CD14-positive monocyte (primary cell): ENCODE measurements around the gene BCAS1. TPM values are rescaled to one million over a fixed set of nuclear protein-coding genes. Genes with fewer than 3 reads are reported as not detected.

ENCODE experiments used
- DNase-seq, 3 donors: peaks; one replicate each; pipeline ENCODE4 v3.0.0-alpha.2; 2011 to 2022
- H2AFZ ChIP-seq: 2 replicates; pipeline ENCODE4 v1.6.0; 2012; ENCODE audit warnings: mild to moderate bottlenecking, low read depth, low read length, inconsistent platforms; ENCODE audit not compliant: insufficient read depth, poor library complexity, severe bottlenecking
- H3K27ac ChIP-seq, 2 donors: 1 replicate in 1 of 2; 2 replicates in 1 of 2; pipeline ENCODE4 v1.5.1; 2012 to 2013; ENCODE audit warnings: low read length in 2 of 2, control low read depth in 1 of 2, inconsistent platforms in 1 of 2, low read depth in 1 of 2, mild to moderate bottlenecking in 1 of 2
- H3K27me3 ChIP-seq, 2 donors: one replicate each; pipeline versions ENCODE4 v1.6.0 to v1.6.1; 2011 to 2013; ENCODE audit warnings: low read length in 2 of 2; ENCODE audit not compliant: control insufficient read depth in 2 of 2, insufficient read depth in 2 of 2
- H3K36me3 ChIP-seq, 2 donors: replicated peaks in 1 of 2; 1 replicate in 1 of 2; 2 replicates in 1 of 2; pipeline versions ENCODE4 v1.5.1 to v1.6.1; 2012 to 2013; ENCODE audit warnings: low read length in 2 of 2, control low read depth in 1 of 2, inconsistent platforms in 1 of 2, mild to moderate bottlenecking in 1 of 2; ENCODE audit not compliant: insufficient read depth in 2 of 2, control insufficient read depth in 1 of 2
- H3K4me1 ChIP-seq, 2 donors: 1 replicate in 1 of 2; 2 replicates in 1 of 2; pipeline versions ENCODE4 v1.5.1 to v1.6.1; 2012 to 2013; ENCODE audit warnings: low read length in 2 of 2, control low read depth in 1 of 2, inconsistent platforms in 1 of 2, mild to moderate bottlenecking in 1 of 2, moderate library complexity in 1 of 2; ENCODE audit not compliant: insufficient read depth in 2 of 2, control insufficient read depth in 1 of 2
- H3K4me2 ChIP-seq: replicated peaks from 2 replicates; pipeline ENCODE3; 2012; ENCODE audit warnings: low read length, moderate library complexity, mild to moderate bottlenecking; ENCODE audit not compliant: poor library complexity, severe bottlenecking; ENCODE audit errors: extremely low read depth
- H3K4me3 ChIP-seq, 3 experiments: fragments of 200-600 bp in 1 of 3; sonication (generic) in 1 of 3; replicated peaks in 1 of 3; 1 replicate in 2 of 3; 2 replicates in 1 of 3; pipeline ENCODE4 v1.5.1; 2011 to 2013; ENCODE audit warnings: low read length in 3 of 3, mild to moderate bottlenecking in 3 of 3, control low read depth in 2 of 3, low read depth in 2 of 3, inconsistent platforms in 1 of 3, moderate library complexity in 1 of 3
- H3K79me2 ChIP-seq: 2 replicates; pipeline ENCODE4 v1.6.0; 2012; ENCODE audit warnings: mild to moderate bottlenecking, control low read depth, inconsistent platforms, low read length, moderate library complexity; ENCODE audit not compliant: insufficient read depth
- H3K9ac ChIP-seq: 2 replicates; pipeline ENCODE4 v1.6.0; 2017; ENCODE audit warnings: low read length, mild to moderate bottlenecking; ENCODE audit not compliant: insufficient read depth, poor library complexity, severe bottlenecking
- H3K9me3 ChIP-seq, 2 donors: replicated peaks in 1 of 2; 1 replicate in 1 of 2; 2 replicates in 1 of 2; pipeline versions ENCODE4 v1.5.1 to v1.6.1; 2012 to 2013; ENCODE audit warnings: low read length in 2 of 2, control low read depth in 1 of 2; ENCODE audit not compliant: control insufficient read depth in 1 of 2, insufficient read depth in 1 of 2
- H4K20me1 ChIP-seq: 2 replicates; pipeline ENCODE4 v1.6.0; 2012; ENCODE audit warnings: mild to moderate bottlenecking, low read length, control low read depth, moderate library complexity; ENCODE audit not compliant: insufficient read depth
- H3K27ac Mint-ChIP-seq, 7 donors: one replicate each; pipeline ENCODE4 v1.8.0; 2020; ENCODE audit warnings: mild to moderate bottlenecking in 7 of 7, mixed read lengths in 7 of 7, moderate library complexity in 6 of 7, inconsistent platforms in 2 of 7
- H3K27me3 Mint-ChIP-seq, 3 donors: one replicate each; pipeline ENCODE4 v1.8.0; 2021 to 2022; ENCODE audit warnings: low read depth in 3 of 3, mild to moderate bottlenecking in 3 of 3, mixed read lengths in 3 of 3, moderate library complexity in 3 of 3, inconsistent platforms in 1 of 3
- H3K36me3 Mint-ChIP-seq, 2 donors: one replicate each; pipeline ENCODE4 v1.8.0; 2020; ENCODE audit warnings: mixed read lengths in 2 of 2, inconsistent platforms in 1 of 2, mild to moderate bottlenecking in 1 of 2
- H3K4me1 Mint-ChIP-seq: one replicate; pipeline ENCODE4 v1.8.0; 2020; ENCODE audit warnings: mild to moderate bottlenecking, mixed read lengths
- H3K4me3 Mint-ChIP-seq, 2 donors: one replicate each; pipeline ENCODE4 v1.8.0; 2020; ENCODE audit warnings: mild to moderate bottlenecking in 2 of 2, mixed read lengths in 2 of 2, moderate library complexity in 1 of 2
- H3K9me3 Mint-ChIP-seq, 7 donors: one replicate each; pipeline ENCODE4 v1.8.0; 2020 to 2022; ENCODE audit warnings: mixed read lengths in 7 of 7, mild to moderate bottlenecking in 6 of 7, moderate library complexity in 6 of 7, inconsistent platforms in 2 of 7
- WGBS: methylation state at CpG from one replicate; pipeline ENCODE4 v1.1.5; 2013; ENCODE audit warnings: missing lambda C conversion rate; ENCODE audit not compliant: insufficient coverage; 5-methylcytosine and 5-hydroxymethylcytosine counted together
- intact Hi-C, 2 donors: fragments of 100-400 bp; cut with micrococcal nuclease; formaldehyde crosslinking; loops; one replicate each; pipeline versions ENCODE4 v1.15.0 to v1.15.1; 2023
- polyA plus RNA-seq, 3 donors: library from polyadenylated mRNA; depleted of rRNA in 1 of 3; unstranded in 2 of 3; stranded (reverse) in 1 of 3; fragments of 300-500 nt in 2 of 3; fragments of >200 nt in 1 of 3; fragmentation: Illumina TruSeq in 2 of 3; gene quantifications; 1 replicate in 2 of 3; 2 replicates in 1 of 3; pipeline ENCODE4 v1.2.3, GENCODE V29; 2012 to 2021
- TF ChIP-seq, protein P1 (sequence below): fragments of 200-600 bp; IDR thresholded peaks from one replicate; pipeline ENCODE4 v1.8.0; 2022; ENCODE audit warnings: antibody characterized with exemption, mild to moderate bottlenecking

The BCAS1 gene
- polyA plus RNA-seq, 3 donors, result 0.01 to 0.02 TPM; not detected in 1

DNA sequence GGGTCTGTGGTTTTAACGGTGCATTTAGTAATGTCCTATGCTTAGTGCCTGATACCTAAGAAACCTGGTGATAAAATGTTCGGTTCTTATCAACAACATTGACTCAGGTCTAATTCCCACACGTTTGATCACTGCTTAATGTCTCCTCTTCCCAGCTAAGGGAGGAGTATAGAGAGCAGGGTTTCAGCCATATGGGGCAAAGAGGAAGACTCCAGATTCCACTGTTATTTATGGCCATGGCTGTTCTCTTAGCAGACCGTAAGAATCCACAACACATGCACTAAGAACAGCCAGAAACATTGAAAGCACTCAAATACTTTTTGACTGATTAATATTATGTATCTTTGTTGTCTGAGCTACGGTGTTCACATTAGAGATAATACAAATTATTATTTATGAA, 112.1 kb downstream of the BCAS1 start:
- Mint-ChIP-seq H3K27me3 (peaks cover 0 to 3% (median 1%) of the 10 kb centered on the region in 3 donors), H3K9me3 (peaks cover 0 to 4% (median 0%) of the 10 kb centered on the region in 7 donors), H3K27ac (no peak overlapping the region), H3K4me1 (peaks cover 2% of the 10 kb centered on the region), H3K36me3 (no peaks in the 10 kb centered on the region), H3K4me3 (no peak overlapping the region)
- intact Hi-C loops, result no loop called here
- no CpG with 5 or more reads among the region's 5 CpGs for WGBS
- no peak overlapping the region for H2AFZ ChIP-seq
- no peak overlapping the region for H3K27ac ChIP-seq
- H3K79me2 ChIP-seq, result no peaks in the 10 kb centered on the region
- no peak overlapping the region for H3K4me2 ChIP-seq
- H3K27me3 ChIP-seq, result no peaks in the 10 kb centered on the region
- no peak for DNase-seq
- H3K9me3 ChIP-seq, result no peaks in the 10 kb centered on the region
- H4K20me1 ChIP-seq, result no peaks in the 10 kb centered on the region
- no peaks in the 10 kb centered on the region for H3K36me3 ChIP-seq
- H3K9ac ChIP-seq, result no peak overlapping the region
- TF ChIP-seq, protein P1, sequence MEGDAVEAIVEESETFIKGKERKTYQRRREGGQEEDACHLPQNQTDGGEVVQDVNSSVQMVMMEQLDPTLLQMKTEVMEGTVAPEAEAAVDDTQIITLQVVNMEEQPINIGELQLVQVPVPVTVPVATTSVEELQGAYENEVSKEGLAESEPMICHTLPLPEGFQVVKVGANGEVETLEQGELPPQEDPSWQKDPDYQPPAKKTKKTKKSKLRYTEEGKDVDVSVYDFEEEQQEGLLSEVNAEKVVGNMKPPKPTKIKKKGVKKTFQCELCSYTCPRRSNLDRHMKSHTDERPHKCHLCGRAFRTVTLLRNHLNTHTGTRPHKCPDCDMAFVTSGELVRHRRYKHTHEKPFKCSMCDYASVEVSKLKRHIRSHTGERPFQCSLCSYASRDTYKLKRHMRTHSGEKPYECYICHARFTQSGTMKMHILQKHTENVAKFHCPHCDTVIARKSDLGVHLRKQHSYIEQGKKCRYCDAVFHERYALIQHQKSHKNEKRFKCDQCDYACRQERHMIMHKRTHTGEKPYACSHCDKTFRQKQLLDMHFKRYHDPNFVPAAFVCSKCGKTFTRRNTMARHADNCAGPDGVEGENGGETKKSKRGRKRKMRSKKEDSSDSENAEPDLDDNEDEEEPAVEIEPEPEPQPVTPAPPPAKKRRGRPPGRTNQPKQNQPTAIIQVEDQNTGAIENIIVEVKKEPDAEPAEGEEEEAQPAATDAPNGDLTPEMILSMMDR, result no peak
- no peak overlapping the region for H3K4me3 ChIP-seq
- no peaks in the 10 kb centered on the region for H3K4me1 ChIP-seq

GRCh38 chr20:53957451-53958172, 112.8 kb downstream of the BCAS1 start:
- H3K9ac ChIP-seq, result no peak overlapping the region
- H3K4me3 ChIP-seq, result no peak overlapping the region
- Mint-ChIP-seq H3K36me3 (no peaks in the 10 kb centered on the region), H3K4me3 (no peak overlapping the region), H3K9me3 (peaks cover 0 to 7% (median 3%) of the 10 kb centered on the region in 7 donors), H3K27ac (no peak overlapping the region), H3K27me3 (peaks cover 0 to 3% (median 1%) of the 10 kb centered on the region in 3 donors), H3K4me1 (peaks cover 2% of the 10 kb centered on the region)
- TF ChIP-seq, protein P1, result no peak
- H4K20me1 ChIP-seq, result no peaks in the 10 kb centered on the region
- WGBS, result no CpG with 5 or more reads among the region's 2 CpGs
- H3K9me3 ChIP-seq, result no peaks in the 10 kb centered on the region
- H3K27ac ChIP-seq, result no peak overlapping the region
- no peak overlapping the region for H3K4me2 ChIP-seq
- H3K79me2 ChIP-seq, result no peaks in the 10 kb centered on the region
- no peaks in the 10 kb centered on the region for H3K36me3 ChIP-seq
- no peak overlapping the region for H2AFZ ChIP-seq
- H3K27me3 ChIP-seq, result no peaks in the 10 kb centered on the region
- intact Hi-C loops, result no loop called here
- no peaks in the 10 kb centered on the region for H3K4me1 ChIP-seq
- no peak for DNase-seq
